OCI-LY7 (cell line): ENCODE data around the gene ASCL3.

Experiments used
- EZH2phosphoT487 ChIP-seq: fragments of 200-600 bp; sonication (generic); IDR thresholded peaks from 2 replicates; pipeline ENCODE4 v1.6.1; 2018; ENCODE audit warnings: low read depth, borderline replicate concordance, mild to moderate bottlenecking, mixed run types, antibody characterized with exemption, low read length, moderate library complexity, mixed read lengths
- TF ChIP-seq, protein P1 (sequence below): fragments of 200-600 bp; sonication (generic); conservative IDR thresholded peaks from 2 replicates; pipeline ENCODE4 v1.5.1; 2014; ENCODE audit warnings: mild to moderate bottlenecking, antibody characterized with exemption, low read length, moderate library complexity, mixed read lengths

DNA sequence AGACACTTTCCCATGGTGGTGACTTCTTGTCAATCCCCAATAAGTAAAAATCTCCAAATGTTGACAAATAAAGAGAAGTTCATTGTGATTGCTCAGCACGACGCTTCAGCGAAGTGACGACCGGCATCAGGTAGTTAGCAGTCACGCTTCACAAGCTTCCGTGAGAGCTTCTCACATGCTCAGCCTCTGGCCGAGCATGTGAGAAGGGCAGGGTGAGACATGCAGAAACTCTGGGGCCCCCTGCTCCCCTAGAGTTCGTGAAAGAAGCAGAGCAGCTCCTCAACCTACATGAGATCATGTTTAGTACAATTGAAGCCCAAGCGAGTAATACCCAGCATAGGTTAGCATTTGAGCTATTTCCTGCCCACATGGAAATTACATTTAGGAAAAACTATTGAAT, 5.7 kb downstream of the ASCL3 start:
- TF ChIP-seq, protein P1, sequence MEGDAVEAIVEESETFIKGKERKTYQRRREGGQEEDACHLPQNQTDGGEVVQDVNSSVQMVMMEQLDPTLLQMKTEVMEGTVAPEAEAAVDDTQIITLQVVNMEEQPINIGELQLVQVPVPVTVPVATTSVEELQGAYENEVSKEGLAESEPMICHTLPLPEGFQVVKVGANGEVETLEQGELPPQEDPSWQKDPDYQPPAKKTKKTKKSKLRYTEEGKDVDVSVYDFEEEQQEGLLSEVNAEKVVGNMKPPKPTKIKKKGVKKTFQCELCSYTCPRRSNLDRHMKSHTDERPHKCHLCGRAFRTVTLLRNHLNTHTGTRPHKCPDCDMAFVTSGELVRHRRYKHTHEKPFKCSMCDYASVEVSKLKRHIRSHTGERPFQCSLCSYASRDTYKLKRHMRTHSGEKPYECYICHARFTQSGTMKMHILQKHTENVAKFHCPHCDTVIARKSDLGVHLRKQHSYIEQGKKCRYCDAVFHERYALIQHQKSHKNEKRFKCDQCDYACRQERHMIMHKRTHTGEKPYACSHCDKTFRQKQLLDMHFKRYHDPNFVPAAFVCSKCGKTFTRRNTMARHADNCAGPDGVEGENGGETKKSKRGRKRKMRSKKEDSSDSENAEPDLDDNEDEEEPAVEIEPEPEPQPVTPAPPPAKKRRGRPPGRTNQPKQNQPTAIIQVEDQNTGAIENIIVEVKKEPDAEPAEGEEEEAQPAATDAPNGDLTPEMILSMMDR, result no peak
- no peak for TF ChIP-seq EZH2phosphoT487
